ENCODE data around the gene FIGNL2. TPM values are rescaled to one million over a fixed set of nuclear protein-coding genes. Genes with fewer than 3 reads are reported as not detected.

The FIGNL2 gene
- total RNA-seq = under 1 TPM; 0.40 to 0.78 TPM

- Mint-ChIP-seq H3K36me3 (no peaks in the 10 kb centered on the region), H3K4me3 (peak within 1 kb of the TSS; percentile 30), H3K9me3 (no peaks in the 10 kb centered on the region), H3K4me1 (ENCODE audit: low read depth in 2 of 2) (peaks cover 4 to 16% of the 10 kb centered on the region in 2 donors), H3K27ac (no peak within 1 kb of the TSS), H3K27me3 (peaks cover 27 to 36% of the 10 kb centered on the region in 2 donors)
- no peak for ATAC-seq
- no peak for DNase-seq (ENCODE audit: low spot score)
Measured at GRCh38 chr12:51848326-51848727, at the start of gene FIGNL2. TSS of gene FIGNL2 (minus strand) at chr12:51848718. CDS start at chr12:51822413, 26,305 bp downstream.

GRCh38 chr12:51897181-51897580 lies 48.7 kb upstream of the FIGNL2 start:
- H3K27ac Mint-ChIP-seq = no peak overlapping the region
- H3K9me3 Mint-ChIP-seq = no peaks in the 10 kb centered on the region
- peaks cover 7% of the 10 kb centered on the region in 2 donors for H3K27me3 Mint-ChIP-seq
- ATAC-seq = no peak
- H3K4me3 Mint-ChIP-seq = no peak overlapping the region
- no peaks in the 10 kb centered on the region for H3K36me3 Mint-ChIP-seq
- no peak for DNase-seq (ENCODE audit: low spot score)
- peaks cover 0 to 3% of the 10 kb centered on the region in 2 donors for H3K4me1 Mint-ChIP-seq (ENCODE audit: low read depth in 2 of 2)

- ATAC-seq = peak; percentile 35 to 41
- no peak overlapping the region for H3K4me3 Mint-ChIP-seq
- H3K27ac Mint-ChIP-seq = no peak overlapping the region
- H3K4me1 Mint-ChIP-seq (ENCODE audit: low read depth in 2 of 2) = peaks cover 0 to 3% of the 10 kb centered on the region in 2 donors
- peaks cover 3 to 7% of the 10 kb centered on the region in 2 donors for H3K27me3 Mint-ChIP-seq
- no peak for DNase-seq (ENCODE audit: low spot score)
- H3K36me3 Mint-ChIP-seq = no peaks in the 10 kb centered on the region
- no peaks in the 10 kb centered on the region for H3K9me3 Mint-ChIP-seq
Measured at GRCh38 chr12:51896236-51896635, 47.7 kb upstream of the FIGNL2 start.

GRCh38 chr12:51895378-51896135 lies 47.0 kb upstream of the FIGNL2 start:
- no peaks in the 10 kb centered on the region for H3K36me3 Mint-ChIP-seq
- H3K27me3 Mint-ChIP-seq = peaks cover 3 to 7% of the 10 kb centered on the region in 2 donors
- H3K4me1 Mint-ChIP-seq (ENCODE audit: low read depth in 2 of 2) = peaks cover 0 to 3% of the 10 kb centered on the region in 2 donors
- no peak overlapping the region for H3K27ac Mint-ChIP-seq
- no peaks in the 10 kb centered on the region for H3K9me3 Mint-ChIP-seq
- ATAC-seq = peak; percentile 28 to 31
- no peak overlapping the region for H3K4me3 Mint-ChIP-seq
- peak; percentile 28 for DNase-seq (ENCODE audit: low spot score)

- H3K4me1 Mint-ChIP-seq (ENCODE audit: low read depth in 2 of 2) = peaks cover 0 to 3% of the 10 kb centered on the region in 2 donors
- H3K4me3 Mint-ChIP-seq = no peak overlapping the region
- H3K9me3 Mint-ChIP-seq = no peaks in the 10 kb centered on the region
- H3K27ac Mint-ChIP-seq = no peak overlapping the region
- DNase-seq (ENCODE audit: low spot score) (no peak), ATAC-seq (no peak)
- H3K27me3 Mint-ChIP-seq = peaks cover 3 to 7% of the 10 kb centered on the region in 2 donors
- no peaks in the 10 kb centered on the region for H3K36me3 Mint-ChIP-seq
Measured at GRCh38 chr12:51893786-51894185, 45.3 kb upstream of the FIGNL2 start.

- ATAC-seq = no peak
- DNase-seq (ENCODE audit: low spot score) = no peak
- Mint-ChIP-seq H3K27me3 (peaks cover 0 to 7% of the 10 kb centered on the region in 2 donors), H3K4me1 (ENCODE audit: low read depth in 2 of 2) (no peaks in the 10 kb centered on the region), H3K27ac (no peak overlapping the region), H3K9me3 (no peaks in the 10 kb centered on the region), H3K36me3 (no peaks in the 10 kb centered on the region), H3K4me3 (no peak overlapping the region)
Measured at GRCh38 chr12:51891843-51892242, 43.3 kb upstream of the FIGNL2 start.

- H3K4me3 Mint-ChIP-seq = no peak overlapping the region
- H3K9me3 Mint-ChIP-seq = no peaks in the 10 kb centered on the region
- no peak overlapping the region for H3K27ac Mint-ChIP-seq
- no peak for ATAC-seq
- DNase-seq (ENCODE audit: low spot score) = no peak
- peaks cover 0 to 7% of the 10 kb centered on the region in 2 donors for H3K27me3 Mint-ChIP-seq
- no peaks in the 10 kb centered on the region for H3K36me3 Mint-ChIP-seq
- peaks cover 7% of the 10 kb centered on the region in 2 donors for H3K4me1 Mint-ChIP-seq (ENCODE audit: low read depth in 2 of 2)
Measured at GRCh38 chr12:51890511-51891171, 42.1 kb upstream of the FIGNL2 start.

- ATAC-seq (no peak), DNase-seq (ENCODE audit: low spot score) (no peak)
- H3K27me3 Mint-ChIP-seq = peaks cover 0 to 7% of the 10 kb centered on the region in 2 donors
- H3K27ac Mint-ChIP-seq = no peak overlapping the region
- H3K4me1 Mint-ChIP-seq (ENCODE audit: low read depth in 2 of 2) = peaks cover 7 to 11% of the 10 kb centered on the region in 2 donors
- H3K4me3 Mint-ChIP-seq = no peak overlapping the region
- no peaks in the 10 kb centered on the region for H3K36me3 Mint-ChIP-seq
- no peaks in the 10 kb centered on the region for H3K9me3 Mint-ChIP-seq
Measured at GRCh38 chr12:51890133-51890464, 41.6 kb upstream of the FIGNL2 start.

GRCh38 chr12:51889216-51890132 lies 41.0 kb upstream of the FIGNL2 start:
- H3K36me3 Mint-ChIP-seq = no peaks in the 10 kb centered on the region
- H3K9me3 Mint-ChIP-seq = no peaks in the 10 kb centered on the region
- no peak overlapping the region for H3K4me3 Mint-ChIP-seq
- H3K27ac Mint-ChIP-seq = no peak overlapping the region
- peaks cover 7 to 13% of the 10 kb centered on the region in 2 donors for H3K4me1 Mint-ChIP-seq (ENCODE audit: low read depth in 2 of 2)
- peaks cover 0 to 7% of the 10 kb centered on the region in 2 donors for H3K27me3 Mint-ChIP-seq
- no peak for ATAC-seq
- no peak for DNase-seq (ENCODE audit: low spot score)

- no peaks in the 10 kb centered on the region for H3K36me3 Mint-ChIP-seq
- H3K4me1 Mint-ChIP-seq (ENCODE audit: low read depth in 2 of 2) = peaks cover 7 to 13% of the 10 kb centered on the region in 2 donors
- peaks cover 0 to 7% of the 10 kb centered on the region in 2 donors for H3K27me3 Mint-ChIP-seq
- H3K4me3 Mint-ChIP-seq = no peak overlapping the region
- ATAC-seq = no peak
- no peak overlapping the region for H3K27ac Mint-ChIP-seq
- DNase-seq (ENCODE audit: low spot score) = no peak
- no peaks in the 10 kb centered on the region for H3K9me3 Mint-ChIP-seq
Measured at GRCh38 chr12:51888316-51889215, 40.0 kb upstream of the FIGNL2 start.

GRCh38 chr12:51887476-51888315 lies 39.2 kb upstream of the FIGNL2 start, which contains the start of gene ANKRD33:
TSS of gene ANKRD33 (plus strand) at chr12:51888103. CDS start at chr12:51888187, 84 bp downstream.
- no peak within 1 kb of the TSS for H3K27ac Mint-ChIP-seq
- DNase-seq (ENCODE audit: low spot score) (no peak), ATAC-seq (peak in 1 of 2 donors; percentile 28)
- H3K4me1 Mint-ChIP-seq (ENCODE audit: low read depth in 2 of 2) = peaks cover 7 to 13% of the 10 kb centered on the region in 2 donors
- H3K27me3 Mint-ChIP-seq = peaks cover 0 to 3% of the 10 kb centered on the region in 2 donors
- no peak within 1 kb of the TSS for H3K4me3 Mint-ChIP-seq
- no peaks in the 10 kb centered on the region for H3K36me3 Mint-ChIP-seq
- no peaks in the 10 kb centered on the region for H3K9me3 Mint-ChIP-seq

All from natural killer cell treated with Interleukin-12 subunit alpha and Interleukin-12 subunit beta and Interleukin-15 and Interleukin-18, amount 100 ng/mL, for 72 hours (primary cell).